Embryonic facial prominence (tissue), 1 donor: ENCODE data around the gene ZEB2.

Source experiments
- DNase-seq: peaks from one replicate; pipeline ENCODE4 v3.0.0-alpha.2; 2016; ENCODE audit errors: extremely low spot score

The ZEB2 gene

GRCh38 chr2:144529841-144530240, 9.9 kb upstream of the ZEB2 start:
- DNase-seq, result no peak

- no peak for DNase-seq
Measured at GRCh38 chr2:144528108-144528507, 8.2 kb upstream of the ZEB2 start.

GRCh38 chr2:144526831-144527230, 6.9 kb upstream of the ZEB2 start:
- no peak for DNase-seq

- DNase-seq, result no peak
Measured at GRCh38 chr2:144524118-144525009, 4.4 kb upstream of the ZEB2 start.

- DNase-seq, result no peak
Measured at GRCh38 chr2:144523596-144524117, 3.7 kb upstream of the ZEB2 start.

- no peak for DNase-seq
Measured at GRCh38 chr2:144522897-144523595, 3.1 kb upstream of the ZEB2 start.

- no peak for DNase-seq
Measured at GRCh38 chr2:144522176-144522896, 2.4 kb upstream of the ZEB2 start.

- DNase-seq, result no peak
Measured at GRCh38 chr2:144521686-144522085, 1.8 kb upstream of the ZEB2 start.

GRCh38 chr2:144520756-144521487, 1.0 kb upstream of the ZEB2 start:
- no peak for DNase-seq

- DNase-seq, result no peak
Measured at GRCh38 chr2:144519597-144519933, 354 bp downstream of the ZEB2 start.

- DNase-seq, result no peak
Measured at GRCh38 chr2:144518748-144519596, 947 bp downstream of the ZEB2 start.

GRCh38 chr2:144517866-144518747, 1.8 kb downstream of the ZEB2 start:
- DNase-seq, result no peak

GRCh38 chr2:144516981-144517865, 2.7 kb downstream of the ZEB2 start:
- no peak for DNase-seq

- DNase-seq, result no peak
Measured at GRCh38 chr2:144516411-144516980, 3.4 kb downstream of the ZEB2 start.

- no peak for DNase-seq
Measured at GRCh38 chr2:144515696-144516410, 4.1 kb downstream of the ZEB2 start.

- no peak for DNase-seq
Measured at GRCh38 chr2:144515099-144515695, 4.7 kb downstream of the ZEB2 start.

GRCh38 chr2:144514616-144515091, 5.3 kb downstream of the ZEB2 start:
- no peak for DNase-seq
